ENCODE measurements around the gene NDOR1.

DNA sequence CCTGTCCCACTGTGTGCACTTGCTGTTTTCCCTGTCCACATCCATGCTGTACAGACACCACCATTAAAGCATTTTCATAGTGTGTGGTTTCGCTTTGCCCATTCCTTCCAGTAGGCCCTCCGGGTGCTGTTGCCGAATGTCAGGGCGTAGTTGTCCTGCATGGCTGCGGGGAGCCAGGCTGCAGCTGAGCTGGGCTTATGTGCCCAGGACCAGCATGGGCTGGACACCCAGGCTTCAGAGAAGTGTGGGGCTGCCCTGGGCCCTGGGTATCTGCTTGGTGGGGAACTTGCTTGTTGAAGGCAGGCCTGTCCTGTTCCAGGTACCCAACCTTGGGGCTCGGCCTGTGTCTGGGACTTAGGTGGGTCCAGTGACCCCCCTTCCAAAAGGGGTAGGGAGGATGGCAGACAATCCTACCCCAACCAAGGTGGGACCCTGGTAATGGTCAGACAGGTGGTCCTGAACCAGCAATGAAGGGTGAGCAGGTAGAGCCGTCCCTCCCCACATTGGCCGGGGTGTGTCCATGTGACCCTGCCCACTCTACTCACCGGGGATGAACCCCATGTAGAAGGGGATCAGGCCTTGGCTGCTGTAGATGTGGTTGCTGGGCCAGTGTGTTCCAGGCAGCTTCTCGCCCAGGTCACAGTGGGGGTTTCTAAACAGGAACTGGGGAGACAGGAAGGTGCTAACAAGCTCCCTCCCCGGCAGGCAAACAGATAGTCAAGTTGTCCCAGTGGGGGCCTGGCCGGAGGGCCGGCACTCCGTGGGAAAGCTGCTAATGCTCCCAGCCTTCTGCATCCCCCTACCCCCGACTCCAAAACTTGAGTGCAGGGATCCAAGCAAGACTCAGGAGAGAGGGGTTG, 38.4 kb downstream of the NDOR1 start:
- peak in 1 of 6 experiments; percentile 7 for TF ChIP-seq CTCF (IDR thresholded peaks at IDR 0.05)
- TF ChIP-seq POLR2AphosphoS5 (IDR thresholded peaks at IDR 0.05), result no peak
